Memory B cell (primary cell): ENCODE data around the gene CCDC78.
A peak's percentile ranks its signal among the peaks of the same experiment; 100 is the strongest.

Source experiments
- ATAC-seq: fragments of 150-1000 bp; cut with Tn5 transposase; 2 replicates; pipeline ENCODE4 v1.10.0; 2021; ENCODE audit warnings: low read depth, mild to moderate bottlenecking, moderate library complexity
- DNase-seq, 2 donors: peaks; one replicate each; pipeline ENCODE4 v3.0.0; 2022; ENCODE audit warnings: low spot score in 2 of 2
- H3K27ac Mint-ChIP-seq: one replicate; pipeline ENCODE4 v1.8.0; 2022; ENCODE audit warnings: mild to moderate bottlenecking, moderate library complexity, mixed read lengths
- H3K27me3 Mint-ChIP-seq: one replicate; pipeline ENCODE4 v1.8.0; 2022; ENCODE audit warnings: mixed read lengths
- H3K36me3 Mint-ChIP-seq: one replicate; pipeline ENCODE4 v1.8.0; 2022; ENCODE audit warnings: mild to moderate bottlenecking, mixed read lengths
- H3K4me1 Mint-ChIP-seq: one replicate; pipeline ENCODE4 v1.8.0; 2022; ENCODE audit warnings: mixed read lengths
- H3K4me3 Mint-ChIP-seq: one replicate; pipeline ENCODE4 v1.8.0; 2022; ENCODE audit warnings: mild to moderate bottlenecking, moderate library complexity, mixed read lengths
- H3K9me3 Mint-ChIP-seq: one replicate; pipeline ENCODE4 v1.8.0; 2022; ENCODE audit warnings: mixed read lengths

Gene CCDC78

GRCh38 chr16:726438-727290 lies at the start of gene CCDC78, which contains the start of gene HAGHL:
Gene CCDC78, minus strand, starts transcription at chr16:726443. Its CDS starts 76 bp downstream, at chr16:726367.
Gene HAGHL, plus strand, starts transcription at chr16:727106. Its CDS starts 404 bp downstream, at chr16:727510.
- no peaks in the 10 kb centered on the region for H3K27me3 Mint-ChIP-seq
- H3K4me1 Mint-ChIP-seq = peaks cover 4% of the 10 kb centered on the region
- H3K36me3 Mint-ChIP-seq = no peaks in the 10 kb centered on the region
- peak within 1 kb of the TSS; percentile 69 for H3K27ac Mint-ChIP-seq
- ATAC-seq (peak; percentile 36), DNase-seq (peak; percentile 67 to 78)
- H3K9me3 Mint-ChIP-seq = no peaks in the 10 kb centered on the region
- peak within 1 kb of the TSS; percentile 81 for H3K4me3 Mint-ChIP-seq

- no peak overlapping the region for H3K27ac Mint-ChIP-seq
- H3K4me3 Mint-ChIP-seq = no peak overlapping the region
These were observed 49.1 kb upstream of the CCDC78 start for GRCh38 chr16:775236-775796.

GRCh38 chr16:774086-775001 lies 48.1 kb upstream of the CCDC78 start:
- ATAC-seq = no peak

More at GRCh38 chr16:775236-775796, 49.1 kb upstream of the CCDC78 start:
- H3K4me1 Mint-ChIP-seq = no peaks in the 10 kb centered on the region
- ATAC-seq (no peak), DNase-seq (no peak)
- no peaks in the 10 kb centered on the region for H3K9me3 Mint-ChIP-seq
- no peaks in the 10 kb centered on the region for H3K36me3 Mint-ChIP-seq
- H3K27me3 Mint-ChIP-seq = peaks cover 4% of the 10 kb centered on the region

GRCh38 chr16:772959-773358 lies 46.7 kb upstream of the CCDC78 start:
- no peak for ATAC-seq
- Mint-ChIP-seq H3K36me3 (no peaks in the 10 kb centered on the region), H3K4me1 (no peaks in the 10 kb centered on the region), H3K27ac (no peak overlapping the region), H3K27me3 (peaks cover 4% of the 10 kb centered on the region), H3K9me3 (no peaks in the 10 kb centered on the region), H3K4me3 (no peak overlapping the region)
- no peak for DNase-seq

More at GRCh38 chr16:774086-775001, 48.1 kb upstream of the CCDC78 start:
- H3K4me1 Mint-ChIP-seq = no peaks in the 10 kb centered on the region
- no peak overlapping the region for H3K4me3 Mint-ChIP-seq
- no peak overlapping the region for H3K27ac Mint-ChIP-seq
- no peak for DNase-seq
- peaks cover 4% of the 10 kb centered on the region for H3K27me3 Mint-ChIP-seq
- no peaks in the 10 kb centered on the region for H3K9me3 Mint-ChIP-seq
- no peaks in the 10 kb centered on the region for H3K36me3 Mint-ChIP-seq

- Mint-ChIP-seq H3K4me1 (no peaks in the 10 kb centered on the region), H3K27ac (no peak overlapping the region)
These were observed 44.2 kb upstream of the CCDC78 start for GRCh38 chr16:770411-770810.

GRCh38 chr16:769934-770333 lies 43.7 kb upstream of the CCDC78 start:
- H3K27me3 Mint-ChIP-seq = peaks cover 3% of the 10 kb centered on the region
- no peaks in the 10 kb centered on the region for H3K9me3 Mint-ChIP-seq
- DNase-seq (no peak), ATAC-seq (no peak)
- H3K4me1 Mint-ChIP-seq = no peaks in the 10 kb centered on the region
- no peaks in the 10 kb centered on the region for H3K36me3 Mint-ChIP-seq
- H3K4me3 Mint-ChIP-seq = no peak overlapping the region
- H3K27ac Mint-ChIP-seq = no peak overlapping the region

More at GRCh38 chr16:770411-770810, 44.2 kb upstream of the CCDC78 start:
- H3K4me3 Mint-ChIP-seq = no peak overlapping the region
- no peaks in the 10 kb centered on the region for H3K9me3 Mint-ChIP-seq
- H3K27me3 Mint-ChIP-seq = peaks cover 3% of the 10 kb centered on the region
- ATAC-seq (no peak), DNase-seq (no peak)
- H3K36me3 Mint-ChIP-seq = no peaks in the 10 kb centered on the region

GRCh38 chr16:769184-769784 lies 43.0 kb upstream of the CCDC78 start:
- no peak for ATAC-seq
- H3K4me1 Mint-ChIP-seq = no peaks in the 10 kb centered on the region
- no peak overlapping the region for H3K27ac Mint-ChIP-seq

GRCh38 chr16:768428-768827 lies 42.2 kb upstream of the CCDC78 start:
- no peaks in the 10 kb centered on the region for H3K36me3 Mint-ChIP-seq
- no peak overlapping the region for H3K4me3 Mint-ChIP-seq
- ATAC-seq = no peak
- no peaks in the 10 kb centered on the region for H3K9me3 Mint-ChIP-seq
- no peaks in the 10 kb centered on the region for H3K4me1 Mint-ChIP-seq
- DNase-seq = no peak
- H3K27me3 Mint-ChIP-seq = peaks cover 6% of the 10 kb centered on the region
- H3K27ac Mint-ChIP-seq = no peak overlapping the region

More at GRCh38 chr16:769184-769784, 43.0 kb upstream of the CCDC78 start:
- DNase-seq = no peak
- no peak overlapping the region for H3K4me3 Mint-ChIP-seq
- no peaks in the 10 kb centered on the region for H3K9me3 Mint-ChIP-seq
- no peaks in the 10 kb centered on the region for H3K36me3 Mint-ChIP-seq
- H3K27me3 Mint-ChIP-seq = peaks cover 3% of the 10 kb centered on the region

GRCh38 chr16:767743-768235 lies 41.5 kb upstream of the CCDC78 start:
- H3K27me3 Mint-ChIP-seq = peaks cover 6% of the 10 kb centered on the region
- no peaks in the 10 kb centered on the region for H3K36me3 Mint-ChIP-seq

GRCh38 chr16:766820-767640 lies 40.8 kb upstream of the CCDC78 start:
- Mint-ChIP-seq H3K4me1 (no peaks in the 10 kb centered on the region), H3K4me3 (no peak overlapping the region), H3K9me3 (no peaks in the 10 kb centered on the region), H3K36me3 (no peaks in the 10 kb centered on the region), H3K27ac (no peak overlapping the region), H3K27me3 (peaks cover 9% of the 10 kb centered on the region)
- DNase-seq (no peak), ATAC-seq (no peak)

More at GRCh38 chr16:767743-768235, 41.5 kb upstream of the CCDC78 start:
- Mint-ChIP-seq H3K4me1 (no peaks in the 10 kb centered on the region), H3K27ac (no peak overlapping the region), H3K4me3 (no peak overlapping the region), H3K9me3 (no peaks in the 10 kb centered on the region)
- no peak for DNase-seq
- no peak for ATAC-seq

GRCh38 chr16:766008-766819 lies 40.0 kb upstream of the CCDC78 start:
- Mint-ChIP-seq H3K4me3 (no peak overlapping the region), H3K36me3 (no peaks in the 10 kb centered on the region), H3K27ac (no peak overlapping the region), H3K4me1 (no peaks in the 10 kb centered on the region), H3K27me3 (peaks cover 9% of the 10 kb centered on the region), H3K9me3 (no peaks in the 10 kb centered on the region)
- DNase-seq (no peak), ATAC-seq (no peak)

- H3K36me3 Mint-ChIP-seq = no peaks in the 10 kb centered on the region
- H3K9me3 Mint-ChIP-seq = no peaks in the 10 kb centered on the region
- no peak for ATAC-seq
- no peak overlapping the region for H3K4me3 Mint-ChIP-seq
- DNase-seq = no peak
- no peaks in the 10 kb centered on the region for H3K4me1 Mint-ChIP-seq
- H3K27ac Mint-ChIP-seq = no peak overlapping the region
- peaks cover 11% of the 10 kb centered on the region for H3K27me3 Mint-ChIP-seq
These were observed 39.2 kb upstream of the CCDC78 start for GRCh38 chr16:765488-765865.
